HEK293 (cell line): Measurements from ENCODE around the gene COPG1.

ENCODE experiments used
- CTCF ChIP-seq: fragments of 450-650 bp; formaldehyde crosslinking; IDR thresholded peaks from 2 replicates; pipeline ENCODE4 v1.5.1; 2016; ENCODE audit warnings: missing biosample characterization, missing genetic modification characterization
- ZNF394 ChIP-seq: fragments of 450-650 bp; formaldehyde crosslinking; IDR thresholded peaks from 2 replicates; pipeline ENCODE4 v1.5.1; 2016; ENCODE audit warnings: missing biosample characterization, missing genetic modification characterization, mild to moderate bottlenecking, moderate library complexity, borderline replicate concordance

DNA sequence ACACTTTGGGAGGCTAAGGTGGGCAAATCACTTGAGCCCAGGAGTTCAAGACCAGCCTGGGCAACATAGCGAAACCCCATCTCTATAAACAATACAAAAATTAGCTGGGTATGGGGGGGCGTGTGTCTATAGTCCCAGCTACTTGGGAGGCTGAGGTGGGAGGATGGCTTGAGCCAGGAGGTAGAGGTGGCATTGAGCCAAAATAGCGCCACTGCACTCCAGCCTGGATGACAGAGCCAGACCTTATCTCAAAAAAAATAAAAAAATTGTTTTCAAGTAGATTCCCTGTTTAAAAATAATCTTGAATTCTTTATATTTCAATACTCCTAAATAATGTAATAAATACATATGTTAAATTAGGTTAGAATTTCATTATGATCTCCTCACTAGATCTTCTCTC is 39.0 kb downstream of the COPG1 start:
- no peak for TF ChIP-seq CTCF
- no peak for TF ChIP-seq ZNF394 (tag by site-specific recombination)
